ENCODE results near the gene VN1R4. TPM values are rescaled to one million over a fixed set of nuclear protein-coding genes. Genes with fewer than 3 reads are reported as not detected.
A peak's percentile ranks its signal among the peaks of the same experiment; 100 is the strongest.
"Not testable (repeated sequence)": the region's sequence is repeated elsewhere in the genome, so short reads cannot be mapped to it uniquely, and the experiment has no call there.

The VN1R4 gene, protein sequence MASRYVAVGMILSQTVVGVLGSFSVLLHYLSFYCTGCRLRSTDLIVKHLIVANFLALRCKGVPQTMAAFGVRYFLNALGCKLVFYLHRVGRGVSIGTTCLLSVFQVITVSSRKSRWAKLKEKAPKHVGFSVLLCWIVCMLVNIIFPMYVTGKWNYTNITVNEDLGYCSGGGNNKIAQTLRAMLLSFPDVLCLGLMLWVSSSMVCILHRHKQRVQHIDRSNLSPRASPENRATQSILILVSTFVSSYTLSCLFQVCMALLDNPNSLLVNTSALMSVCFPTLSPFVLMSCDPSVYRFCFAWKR
- not detected for total RNA-seq
- not detected for polyA plus RNA-seq
- long read RNA-seq, donor 1 = 0 reads
- long read RNA-seq, donor 2 = 0 reads
- long read RNA-seq, donor 3 = 0 reads
- long read RNA-seq, donor 4 = 0 reads
- long read RNA-seq, donor 5 = 0 reads
- long read RNA-seq, donor 6 = 0 reads
- long read RNA-seq, donor 7 = 0 reads
- long read RNA-seq, donor 8 = 0 reads
- long read RNA-seq, donor 9 = 0 reads
- long read RNA-seq, donor 10 = 0 reads

DNA sequence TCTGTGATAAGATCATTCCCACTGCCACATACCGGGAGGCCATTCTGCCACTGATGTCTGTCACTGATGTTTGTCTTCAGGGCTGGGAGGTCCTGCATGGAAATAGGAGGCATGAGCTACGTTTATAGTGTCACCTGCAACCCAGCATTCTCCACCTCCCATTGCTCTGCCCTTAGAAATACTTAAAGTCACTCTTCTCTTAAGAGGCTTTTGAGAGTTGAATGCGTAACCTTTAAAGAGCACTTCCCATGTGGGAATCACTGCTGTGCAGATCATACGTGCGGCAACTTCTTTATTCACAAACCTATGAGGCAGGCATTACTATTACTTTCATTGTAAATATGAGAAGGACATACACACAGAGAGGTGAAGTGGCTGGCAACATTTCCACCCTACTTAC lies at the start of gene VN1R4:
TSS of gene VN1R4 (minus strand) at position 101 of the 400 bp plus-strand sequence. CDS start at position 43, 58 bp downstream.
- H3K36me3 ChIP-seq; H3K27me3 ChIP-seq; H3K4me1 ChIP-seq; DNase-seq; intact Hi-C loops (cut with DNase I; ENCODE audit: low total_unique reads); H3K27ac ChIP-seq; H3K4me3 ChIP-seq: not testable (repeated sequence)
- WGBS, 5 donors = 64 to 82% (median 80%) methylated on average over 4 to 5 of the region's 5 CpGs
- H3K9me3 ChIP-seq = peaks cover 0 to 36% (median 16%) of the 10 kb centered on the region in 4 donors

DNA sequence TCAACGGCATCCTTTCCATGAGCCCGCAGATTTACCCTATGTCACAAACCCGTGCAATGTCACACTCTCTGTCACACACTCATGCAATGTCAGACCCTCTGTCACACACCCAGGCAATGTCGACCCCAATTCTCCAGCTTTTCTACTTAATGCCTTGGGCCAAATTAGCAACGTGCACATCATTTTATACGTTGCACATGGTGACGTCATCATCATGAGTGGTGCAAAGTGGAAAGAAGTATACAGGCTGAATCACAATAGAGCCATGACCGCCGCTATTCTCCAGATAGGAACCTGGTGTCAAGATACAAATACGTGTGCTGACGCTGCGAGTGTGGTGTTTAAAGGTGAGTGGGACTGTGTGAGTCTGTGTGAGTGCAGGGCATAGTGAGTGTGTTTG lies 44.4 kb upstream of the VN1R4 start:
- H3K9me3 ChIP-seq = peaks cover 0 to 31% (median 17%) of the 10 kb centered on the region in 4 donors
- no peak for DNase-seq
- intact Hi-C loops (cut with DNase I; ENCODE audit: low total_unique reads) = no loop called here
- H3K4me3 ChIP-seq = no peak overlapping the region
- no peaks in the 10 kb centered on the region for H3K36me3 ChIP-seq
- peaks cover 0 to 6% (median 2%) of the 10 kb centered on the region in 4 donors for H3K4me1 ChIP-seq
- TF ChIP-seq EP300 (IDR thresholded peaks at IDR 0.05) (no peak), POLR2AphosphoS5 (IDR thresholded peaks at IDR 0.05) (no peak)
- peaks cover 0 to 40% (median 7%) of the 10 kb centered on the region in 3 donors for H3K27me3 ChIP-seq
- WGBS, 5 donors = 69 to 77% (median 75%) methylated on average over 12 of the region's 12 CpGs
- H3K27ac ChIP-seq = no peak overlapping the region

DNA sequence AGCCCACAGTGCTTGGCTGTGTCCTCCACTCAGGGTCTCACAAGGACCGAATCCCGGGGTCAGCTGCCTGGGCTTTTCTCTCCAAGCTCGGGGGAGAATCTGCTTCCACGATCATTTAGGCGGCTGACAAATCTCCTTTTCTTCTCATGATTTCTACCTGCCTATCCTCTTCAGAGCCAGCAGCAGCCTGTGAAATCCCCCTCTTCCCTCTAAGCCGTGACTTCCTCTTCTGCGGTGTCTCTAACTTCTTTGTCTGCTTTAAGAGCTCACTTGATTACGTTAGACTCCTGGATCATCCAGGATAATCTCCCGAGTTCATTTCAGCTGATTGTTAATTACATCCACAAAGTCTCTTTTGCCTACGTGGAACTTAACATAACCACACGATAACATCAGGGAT lies 43.5 kb upstream of the VN1R4 start:
- 39 to 57% (median 43%) methylated on average over 11 of the region's 11 CpGs for WGBS, 5 donors
- Histone ChIP-seq H3K4me1 (peaks cover 0 to 6% (median 2%) of the 10 kb centered on the region in 4 donors), H3K4me3 (no peak overlapping the region), H3K27me3 (peaks cover 0 to 46% (median 7%) of the 10 kb centered on the region in 3 donors), H3K27ac (no peak overlapping the region), H3K36me3 (no peaks in the 10 kb centered on the region), H3K9me3 (peaks cover 0 to 35% (median 17%) of the 10 kb centered on the region in 4 donors)
- intact Hi-C loops (cut with DNase I; ENCODE audit: low total_unique reads) = no loop called here
- DNase-seq = no peak
- TF ChIP-seq EP300 (IDR thresholded peaks at IDR 0.05) (no peak), POLR2AphosphoS5 (IDR thresholded peaks at IDR 0.05) (no peak), POLR2A (IDR thresholded peaks at IDR 0.05) (no peak)
- TF ChIP-seq, protein P1, sequence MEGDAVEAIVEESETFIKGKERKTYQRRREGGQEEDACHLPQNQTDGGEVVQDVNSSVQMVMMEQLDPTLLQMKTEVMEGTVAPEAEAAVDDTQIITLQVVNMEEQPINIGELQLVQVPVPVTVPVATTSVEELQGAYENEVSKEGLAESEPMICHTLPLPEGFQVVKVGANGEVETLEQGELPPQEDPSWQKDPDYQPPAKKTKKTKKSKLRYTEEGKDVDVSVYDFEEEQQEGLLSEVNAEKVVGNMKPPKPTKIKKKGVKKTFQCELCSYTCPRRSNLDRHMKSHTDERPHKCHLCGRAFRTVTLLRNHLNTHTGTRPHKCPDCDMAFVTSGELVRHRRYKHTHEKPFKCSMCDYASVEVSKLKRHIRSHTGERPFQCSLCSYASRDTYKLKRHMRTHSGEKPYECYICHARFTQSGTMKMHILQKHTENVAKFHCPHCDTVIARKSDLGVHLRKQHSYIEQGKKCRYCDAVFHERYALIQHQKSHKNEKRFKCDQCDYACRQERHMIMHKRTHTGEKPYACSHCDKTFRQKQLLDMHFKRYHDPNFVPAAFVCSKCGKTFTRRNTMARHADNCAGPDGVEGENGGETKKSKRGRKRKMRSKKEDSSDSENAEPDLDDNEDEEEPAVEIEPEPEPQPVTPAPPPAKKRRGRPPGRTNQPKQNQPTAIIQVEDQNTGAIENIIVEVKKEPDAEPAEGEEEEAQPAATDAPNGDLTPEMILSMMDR (IDR thresholded peaks at IDR 0.05) = no peak

DNA sequence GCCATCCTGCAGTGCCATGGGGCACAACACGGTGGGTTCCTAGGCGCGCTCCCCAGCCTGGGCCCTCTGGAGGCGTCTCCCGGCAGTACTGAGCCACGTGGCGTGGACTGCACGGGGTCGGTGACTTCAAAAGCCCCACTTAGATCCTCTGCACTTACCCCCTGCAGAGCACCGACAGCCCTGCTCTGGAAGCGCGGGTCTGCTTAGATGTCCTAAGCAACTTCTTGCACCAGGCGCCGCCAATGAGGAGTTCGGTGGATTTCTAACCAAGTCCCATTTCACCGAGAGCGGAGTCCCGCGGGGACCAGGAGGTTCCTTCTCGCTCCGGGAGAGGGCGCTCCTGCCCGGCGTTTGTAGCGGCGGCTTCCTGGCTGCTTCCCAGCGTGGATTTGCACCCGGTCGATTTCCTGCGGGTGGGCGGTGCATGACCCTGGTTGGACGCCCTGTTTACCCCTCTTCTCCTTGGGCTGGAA lies 40.9 kb upstream of the VN1R4 start:
- H3K36me3 ChIP-seq = no peaks in the 10 kb centered on the region
- peaks cover 0 to 6% (median 2%) of the 10 kb centered on the region in 4 donors for H3K4me1 ChIP-seq
- intact Hi-C loops (cut with DNase I; ENCODE audit: low total_unique reads) = no loop called here
- peaks cover 0 to 60% (median 7%) of the 10 kb centered on the region in 3 donors for H3K27me3 ChIP-seq
- peak in 1 of 2 donors; percentile 64 for DNase-seq
- peak overlapping the region in 1 of 4 donors; percentile 22 for H3K4me3 ChIP-seq
- H3K27ac ChIP-seq = no peak overlapping the region
- H3K9me3 ChIP-seq = peaks cover 0 to 35% (median 22%) of the 10 kb centered on the region in 4 donors
- TF ChIP-seq, protein P1 (IDR thresholded peaks at IDR 0.05) = peak in 1 of 7 experiments; percentile 31
- no peak for TF ChIP-seq POLR2AphosphoS5 (IDR thresholded peaks at IDR 0.05)
- 6 to 9% (median 7%) methylated on average over 8 to 32 of the region's 32 CpGs for WGBS, 5 donors

DNA sequence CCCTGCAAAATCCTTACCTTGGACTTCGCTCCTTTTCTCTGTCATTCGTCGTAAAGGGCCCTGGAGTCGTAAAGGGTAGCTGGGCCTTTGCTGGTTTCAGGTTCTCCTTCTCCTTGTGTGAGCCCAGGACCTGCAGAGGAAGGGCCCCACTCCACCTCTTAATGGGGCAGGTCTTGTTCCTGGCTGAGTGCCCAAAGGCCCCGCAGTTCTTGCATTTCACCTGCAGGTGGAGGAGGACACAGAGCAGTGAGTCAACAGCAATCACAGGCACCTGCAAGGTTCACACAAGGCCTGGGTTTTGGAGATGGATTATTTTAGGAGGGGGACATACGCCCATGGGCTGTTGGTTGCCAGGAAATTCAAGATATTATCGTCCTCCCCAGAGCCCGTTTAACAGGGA lies 33.8 kb upstream of the VN1R4 start:
- not testable (repeated sequence) for H3K4me1 ChIP-seq

More for the DNA sequence above, 33.8 kb upstream of the VN1R4 start:
- H3K4me3 ChIP-seq; H3K36me3 ChIP-seq; H3K27ac ChIP-seq; intact Hi-C loops (cut with DNase I; ENCODE audit: low total_unique reads); DNase-seq: not testable (repeated sequence)
- whole genome bisulfite sequencing, 5 donors = 40 to 60% (median 57%) methylated on average over 1 to 2 of the region's 8 CpGs; no CpG with 5 or more reads in 2 of the 5 donors
- Histone ChIP-seq H3K9me3 (peaks cover 0 to 19% (median 9%) of the 10 kb centered on the region in 4 donors), H3K27me3 (peaks cover 0 to 22% (median 0%) of the 10 kb centered on the region in 3 donors)
